ENCODE measurements around the gene MAGI2.

The MAGI2 gene

GRCh38 chr7:78684201-78684600, 769.3 kb downstream of the MAGI2 start (continued):
- TF ChIP-seq CSRNP3 (CRISPR knock-in tag; IDR thresholded peaks at IDR 0.05) (no peak), GLIS3 (CRISPR knock-in tag; IDR thresholded peaks at IDR 0.05) (no peak), RARB (CRISPR knock-in tag; IDR thresholded peaks at IDR 0.05) (no peak)

DNA sequence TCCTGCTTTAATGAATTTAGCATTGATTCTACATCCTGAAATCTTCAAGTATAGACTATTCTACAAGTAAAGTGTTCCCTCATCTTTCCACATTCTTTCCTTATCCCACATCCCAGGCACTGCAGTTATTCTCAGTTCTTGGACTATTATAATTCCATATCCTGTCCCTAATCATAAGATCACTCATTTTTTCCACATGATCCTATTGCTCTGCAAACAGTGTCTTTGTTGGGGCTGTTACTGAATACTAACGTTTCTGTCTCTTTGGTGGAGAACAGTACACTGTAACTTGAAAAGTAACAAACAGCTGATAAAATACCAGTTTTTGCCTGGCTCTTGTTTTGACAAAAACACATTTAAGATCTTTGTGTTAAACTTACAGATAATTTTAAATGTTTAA, 769.9 kb downstream of the MAGI2 start:
- no peak for TF ChIP-seq TCF4 (CRISPR knock-in tag; IDR thresholded peaks at IDR 0.05; ENCODE audit: borderline replicate concordance)
- no peak for TF ChIP-seq ZNF8 (CRISPR knock-in tag; IDR thresholded peaks at IDR 0.05)
- no peak for TF ChIP-seq ARNTL (CRISPR knock-in tag; IDR thresholded peaks at IDR 0.05; ENCODE audit: borderline replicate concordance, low read depth)
- TF ChIP-seq TOX (CRISPR knock-in tag; IDR thresholded peaks at IDR 0.05; ENCODE audit: borderline replicate concordance) = no peak
- TF ChIP-seq PPARA (CRISPR knock-in tag; IDR thresholded peaks at IDR 0.05; ENCODE audit: borderline replicate concordance) = no peak
- no peak for ATAC-seq

GRCh38 chr7:78679112-78679876, 774.2 kb downstream of the MAGI2 start:
- TF ChIP-seq ISL1 (CRISPR knock-in tag; IDR thresholded peaks at IDR 0.05) = no peak
- TF ChIP-seq ZC3H10 (CRISPR knock-in tag; IDR thresholded peaks at IDR 0.05) = no peak
- TF ChIP-seq, protein P1, sequence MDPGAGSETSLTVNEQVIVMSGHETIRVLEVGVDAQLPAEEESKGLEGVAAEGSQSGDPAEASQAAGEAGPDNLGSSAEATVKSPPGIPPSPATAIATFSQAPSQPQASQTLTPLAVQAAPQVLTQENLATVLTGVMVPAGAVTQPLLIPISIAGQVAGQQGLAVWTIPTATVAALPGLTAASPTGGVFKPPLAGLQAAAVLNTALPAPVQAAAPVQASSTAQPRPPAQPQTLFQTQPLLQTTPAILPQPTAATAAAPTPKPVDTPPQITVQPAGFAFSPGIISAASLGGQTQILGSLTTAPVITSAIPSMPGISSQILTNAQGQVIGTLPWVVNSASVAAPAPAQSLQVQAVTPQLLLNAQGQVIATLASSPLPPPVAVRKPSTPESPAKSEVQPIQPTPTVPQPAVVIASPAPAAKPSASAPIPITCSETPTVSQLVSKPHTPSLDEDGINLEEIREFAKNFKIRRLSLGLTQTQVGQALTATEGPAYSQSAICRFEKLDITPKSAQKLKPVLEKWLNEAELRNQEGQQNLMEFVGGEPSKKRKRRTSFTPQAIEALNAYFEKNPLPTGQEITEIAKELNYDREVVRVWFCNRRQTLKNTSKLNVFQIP (CRISPR knock-in tag; IDR thresholded peaks at IDR 0.05; ENCODE audit: borderline replicate concordance, low read depth) = no peak
- no peak for TF ChIP-seq CSDC2 (CRISPR knock-in tag; IDR thresholded peaks at IDR 0.05)
- no peak for TF ChIP-seq BACH2 (CRISPR knock-in tag; IDR thresholded peaks at IDR 0.05; ENCODE audit: borderline replicate concordance)
- TF ChIP-seq GLIS3 (CRISPR knock-in tag; IDR thresholded peaks at IDR 0.05) = no peak
- no peak for TF ChIP-seq PPARA (CRISPR knock-in tag; IDR thresholded peaks at IDR 0.05; ENCODE audit: borderline replicate concordance)
- TF ChIP-seq SNAI2 (CRISPR knock-in tag; IDR thresholded peaks at IDR 0.05) = no peak
- no peak for TF ChIP-seq ESRRG (CRISPR knock-in tag; IDR thresholded peaks at IDR 0.05)
- no peak for TF ChIP-seq ZNF8 (CRISPR knock-in tag; IDR thresholded peaks at IDR 0.05)
- TF ChIP-seq, protein P2, sequence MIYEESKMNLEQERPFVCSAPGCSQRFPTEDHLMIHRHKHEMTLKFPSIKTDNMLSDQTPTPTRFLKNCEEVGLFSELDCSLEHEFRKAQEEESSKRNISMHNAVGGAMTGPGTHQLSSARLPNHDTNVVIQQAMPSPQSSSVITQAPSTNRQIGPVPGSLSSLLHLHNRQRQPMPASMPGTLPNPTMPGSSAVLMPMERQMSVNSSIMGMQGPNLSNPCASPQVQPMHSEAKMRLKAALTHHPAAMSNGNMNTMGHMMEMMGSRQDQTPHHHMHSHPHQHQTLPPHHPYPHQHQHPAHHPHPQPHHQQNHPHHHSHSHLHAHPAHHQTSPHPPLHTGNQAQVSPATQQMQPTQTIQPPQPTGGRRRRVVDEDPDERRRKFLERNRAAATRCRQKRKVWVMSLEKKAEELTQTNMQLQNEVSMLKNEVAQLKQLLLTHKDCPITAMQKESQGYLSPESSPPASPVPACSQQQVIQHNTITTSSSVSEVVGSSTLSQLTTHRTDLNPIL (CRISPR knock-in tag; IDR thresholded peaks at IDR 0.05; ENCODE audit: low read depth) = no peak
- no peak for TF ChIP-seq RARB (CRISPR knock-in tag; IDR thresholded peaks at IDR 0.05)
- no peak for TF ChIP-seq ARNTL (CRISPR knock-in tag; IDR thresholded peaks at IDR 0.05; ENCODE audit: borderline replicate concordance, low read depth)
- TF ChIP-seq TCF4 (CRISPR knock-in tag; IDR thresholded peaks at IDR 0.05; ENCODE audit: borderline replicate concordance) = no peak
- no peak for TF ChIP-seq ZFP3 (CRISPR knock-in tag; IDR thresholded peaks at IDR 0.05)
- no peak for TF ChIP-seq CSRNP3 (CRISPR knock-in tag; IDR thresholded peaks at IDR 0.05)
- TF ChIP-seq ZNF70 (CRISPR knock-in tag; IDR thresholded peaks at IDR 0.05) = no peak
- TF ChIP-seq, protein P3, sequence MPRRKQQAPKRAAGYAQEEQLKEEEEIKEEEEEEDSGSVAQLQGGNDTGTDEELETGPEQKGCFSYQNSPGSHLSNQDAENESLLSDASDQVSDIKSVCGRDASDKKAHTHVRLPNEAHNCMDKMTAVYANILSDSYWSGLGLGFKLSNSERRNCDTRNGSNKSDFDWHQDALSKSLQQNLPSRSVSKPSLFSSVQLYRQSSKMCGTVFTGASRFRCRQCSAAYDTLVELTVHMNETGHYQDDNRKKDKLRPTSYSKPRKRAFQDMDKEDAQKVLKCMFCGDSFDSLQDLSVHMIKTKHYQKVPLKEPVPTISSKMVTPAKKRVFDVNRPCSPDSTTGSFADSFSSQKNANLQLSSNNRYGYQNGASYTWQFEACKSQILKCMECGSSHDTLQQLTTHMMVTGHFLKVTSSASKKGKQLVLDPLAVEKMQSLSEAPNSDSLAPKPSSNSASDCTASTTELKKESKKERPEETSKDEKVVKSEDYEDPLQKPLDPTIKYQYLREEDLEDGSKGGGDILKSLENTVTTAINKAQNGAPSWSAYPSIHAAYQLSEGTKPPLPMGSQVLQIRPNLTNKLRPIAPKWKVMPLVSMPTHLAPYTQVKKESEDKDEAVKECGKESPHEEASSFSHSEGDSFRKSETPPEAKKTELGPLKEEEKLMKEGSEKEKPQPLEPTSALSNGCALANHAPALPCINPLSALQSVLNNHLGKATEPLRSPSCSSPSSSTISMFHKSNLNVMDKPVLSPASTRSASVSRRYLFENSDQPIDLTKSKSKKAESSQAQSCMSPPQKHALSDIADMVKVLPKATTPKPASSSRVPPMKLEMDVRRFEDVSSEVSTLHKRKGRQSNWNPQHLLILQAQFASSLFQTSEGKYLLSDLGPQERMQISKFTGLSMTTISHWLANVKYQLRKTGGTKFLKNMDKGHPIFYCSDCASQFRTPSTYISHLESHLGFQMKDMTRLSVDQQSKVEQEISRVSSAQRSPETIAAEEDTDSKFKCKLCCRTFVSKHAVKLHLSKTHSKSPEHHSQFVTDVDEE (CRISPR knock-in tag; IDR thresholded peaks at IDR 0.05) = no peak
- ATAC-seq = no peak

Data from SK-N-SH treated with all-trans-retinoic acid at 6 μM for 48 hours (cell line).